CD4-positive, alpha-beta memory T cell (primary cell): Measurements from ENCODE around the gene DNAJB7. TPM values are rescaled to one million over a fixed set of nuclear protein-coding genes. Genes with fewer than 3 reads are reported as not detected.

ENCODE experiments used
- CTCF ChIA-PET: fragments of 350-600 bp; sonication (Branson Sonifier 250); formaldehyde crosslinking; loops from one replicate; lab custom pipeline; 2021; ENCODE audit warnings: inconsistent platforms; ENCODE audit not compliant: partially characterized antibody; lab: Charles Lee
- POLR2A ChIA-PET: fragments of 350-600 bp; sonication (Branson Sonifier 250); formaldehyde crosslinking; loops from one replicate; lab custom pipeline; 2021; ENCODE audit not compliant: partially characterized antibody; lab: Charles Lee
- DNase-seq, 5 donors: peaks; one replicate each; pipeline versions ENCODE4 v3.0.0 to v3.0.0-alpha.2; 2020 to 2022; ENCODE audit warnings: mixed read lengths in 1 of 5
- H3K27ac ChIP-seq: one replicate; pipeline ENCODE4 v1.7.0; 2013; ENCODE audit warnings: low read depth, low read length
- H3K27me3 ChIP-seq: 2 replicates; pipeline ENCODE4 v1.7.0; 2013; ENCODE audit warnings: mild to moderate bottlenecking, low read length, moderate library complexity; ENCODE audit not compliant: insufficient read depth
- H3K36me3 ChIP-seq: 2 replicates; pipeline ENCODE4 v1.7.0; 2013; ENCODE audit warnings: mild to moderate bottlenecking, low read length, moderate library complexity; ENCODE audit not compliant: insufficient read depth
- H3K4me1 ChIP-seq: 2 replicates; pipeline ENCODE4 v1.7.0; 2013; ENCODE audit warnings: mild to moderate bottlenecking, low read length, moderate library complexity; ENCODE audit not compliant: insufficient read depth
- H3K4me3 ChIP-seq, 2 donors: one replicate each; pipeline ENCODE4 v1.7.0; 2013; ENCODE audit warnings: low read length in 2 of 2, mild to moderate bottlenecking in 1 of 2
- H3K9me3 ChIP-seq, 2 donors: one replicate each; pipeline ENCODE4 v1.7.0; 2013; ENCODE audit warnings: low read length in 2 of 2, control low read depth in 1 of 2; ENCODE audit not compliant: control insufficient read depth in 1 of 2
- H3K27ac Mint-ChIP-seq, 7 donors: one replicate each; pipeline ENCODE4 v1.8.0; 2020 to 2021; ENCODE audit warnings: mixed read lengths in 7 of 7, mild to moderate bottlenecking in 6 of 7, inconsistent platforms in 3 of 7, moderate library complexity in 3 of 7
- H3K27me3 Mint-ChIP-seq, 2 donors: one replicate each; pipeline ENCODE4 v1.8.0; 2020 to 2021; ENCODE audit warnings: mixed read lengths in 2 of 2
- H3K36me3 Mint-ChIP-seq, 2 donors: one replicate each; pipeline ENCODE4 v1.8.0; 2020 to 2021; ENCODE audit warnings: mixed read lengths in 2 of 2, inconsistent platforms in 1 of 2, mild to moderate bottlenecking in 1 of 2
- H3K4me1 Mint-ChIP-seq, 4 donors: one replicate each; pipeline ENCODE4 v1.8.0; 2020 to 2021; ENCODE audit warnings: mixed read lengths in 4 of 4, mild to moderate bottlenecking in 1 of 4
- H3K4me3 Mint-ChIP-seq, 8 donors: one replicate each; pipeline ENCODE4 v1.8.0; 2020 to 2021; ENCODE audit warnings: mixed read lengths in 8 of 8, mild to moderate bottlenecking in 7 of 8, moderate library complexity in 6 of 8, inconsistent platforms in 3 of 8
- H3K9me3 Mint-ChIP-seq, 8 donors: one replicate each; pipeline ENCODE4 v1.8.0; 2020 to 2021; ENCODE audit warnings: mixed read lengths in 8 of 8, mild to moderate bottlenecking in 5 of 8, inconsistent platforms in 3 of 8, moderate library complexity in 1 of 8
- intact Hi-C: fragments of 100-400 bp; cut with micrococcal nuclease; formaldehyde crosslinking; loops from one replicate; pipeline ENCODE4 v1.15.1; 2023
- polyA plus RNA-seq, 2 donors: library from polyadenylated mRNA; unstranded; fragments of 300-500 nt; fragmentation: Illumina TruSeq; gene quantifications; one replicate each; pipeline ENCODE4 v1.2.3, GENCODE V29; 2021
- total RNA-seq, 2 experiments: library from RNA; stranded (reverse); gene quantifications; one replicate each; pipeline ENCODE4 v1.2.3, GENCODE V29; 2021

The DNAJB7 gene
- total and polyA plus RNA-seq, 4 experiments from 2014 or later: not detected

DNA sequence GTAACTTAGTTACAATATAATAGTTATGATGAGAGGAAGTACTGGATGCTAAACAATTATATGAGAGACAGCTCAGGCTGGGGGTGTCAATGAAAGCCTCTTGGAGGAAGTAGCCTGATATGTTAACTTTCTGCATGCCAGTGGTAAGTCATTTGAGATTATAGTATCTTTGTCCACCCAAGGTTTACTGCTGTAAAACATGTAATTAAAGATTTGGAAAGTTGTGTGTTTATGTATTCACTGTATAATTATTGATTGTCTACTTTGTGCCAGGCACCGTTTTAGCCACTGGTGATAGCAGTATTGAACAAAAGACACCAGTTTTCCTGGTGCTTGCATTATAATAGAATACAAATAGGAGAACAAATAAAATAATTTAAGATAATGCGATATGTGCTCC is 624 bp upstream of the DNAJB7 start:
- H3K9me3 ChIP-seq: no peaks in the 10 kb centered on the region
- no peaks in the 10 kb centered on the region for H3K27me3 ChIP-seq
- POLR2A ChIA-PET: no interaction called here
- Mint-ChIP-seq H3K36me3 (peaks cover 9% of the 10 kb centered on the region in 2 donors), H3K27me3 (no peaks in the 10 kb centered on the region), H3K4me1 (peaks cover 9 to 45% (median 22%) of the 10 kb centered on the region in 4 donors), H3K4me3 (no peak overlapping the region), H3K9me3 (no peaks in the 10 kb centered on the region), H3K27ac (peak overlapping the region in 3 of 7 donors; percentile 17 to 66 (median 19))
- CTCF ChIA-PET: no interaction called here
- no peak overlapping the region for H3K27ac ChIP-seq
- H3K4me3 ChIP-seq: no peak overlapping the region
- H3K4me1 ChIP-seq: peaks cover 8% of the 10 kb centered on the region
- H3K36me3 ChIP-seq: peaks cover 6% of the 10 kb centered on the region
- intact Hi-C loops: no loop called here
- DNase-seq: no peak

DNA sequence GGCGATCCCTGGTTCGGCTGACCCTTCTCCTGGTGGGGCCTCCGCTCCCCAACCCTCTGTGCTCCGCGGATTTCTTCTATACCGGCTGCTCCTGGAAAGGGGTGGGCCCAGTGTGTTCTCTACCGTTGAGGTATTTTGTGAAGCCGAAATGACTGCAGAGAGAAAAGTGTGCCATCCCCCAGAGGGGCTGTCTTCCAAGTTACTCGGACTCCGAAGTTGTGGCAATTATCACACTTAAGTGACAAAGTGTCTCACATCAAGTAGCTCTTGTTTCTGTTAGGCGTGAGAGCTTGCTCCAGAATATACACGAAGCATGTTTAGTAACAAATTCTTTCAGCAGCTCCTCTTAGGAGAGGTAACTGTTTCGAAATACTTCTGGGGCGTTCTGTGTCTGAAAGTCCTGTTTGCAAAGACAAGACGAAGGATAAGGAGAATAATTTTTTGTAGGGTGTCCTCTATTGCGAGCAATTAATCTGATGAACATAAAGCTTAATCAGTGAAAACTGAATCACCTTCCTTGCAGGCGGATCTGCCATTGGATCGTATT is 4.5 kb downstream of the DNAJB7 start:
- peaks cover 0 to 7% (median 0%) of the 10 kb centered on the region in 8 donors for H3K9me3 Mint-ChIP-seq
- peak overlapping the region; percentile 96 to 99 (median 98) for H3K4me3 Mint-ChIP-seq
- CTCF ChIA-PET: interaction anchor here (0.7 to 1.6 kb wide), 10 partner anchors 35 to 524 kb away, joined by 3 to 5 read pairs (median 3); partner anchors contain the start of gene TEF
- H3K27me3 Mint-ChIP-seq: peaks cover 0 to 2% of the 10 kb centered on the region in 2 donors
- peaks cover 20 to 62% (median 40%) of the 10 kb centered on the region in 4 donors for H3K4me1 Mint-ChIP-seq
- Histone ChIP-seq H3K4me3 (peak overlapping the region; percentile 72 to 100), H3K27ac (peak overlapping the region; percentile 99), H3K4me1 (peaks cover 47% of the 10 kb centered on the region), H3K36me3 (peaks cover 9% of the 10 kb centered on the region), H3K27me3 (no peaks in the 10 kb centered on the region), H3K9me3 (no peaks in the 10 kb centered on the region)
- H3K27ac Mint-ChIP-seq: peak overlapping the region; percentile 98 to 100 (median 100)
- DNase-seq: no peak
- intact Hi-C loops: loop anchor here (1.0 to 5.0 kb wide), 5 partner anchors 17 to 429 kb away; partner anchors contain the start of genes EP300, L3MBTL2, MRTFA and RANGAP1
- POLR2A ChIA-PET: interaction anchor here (0.5 to 4.3 kb wide), 23 partner anchors 9 to 1705 kb away, joined by 3 to 28 read pairs (median 4); partner anchors contain the start of genes ACO2, CBX7, EP300 and MRTFA
- peaks cover 9 to 28% of the 10 kb centered on the region in 2 donors for H3K36me3 Mint-ChIP-seq

DNA sequence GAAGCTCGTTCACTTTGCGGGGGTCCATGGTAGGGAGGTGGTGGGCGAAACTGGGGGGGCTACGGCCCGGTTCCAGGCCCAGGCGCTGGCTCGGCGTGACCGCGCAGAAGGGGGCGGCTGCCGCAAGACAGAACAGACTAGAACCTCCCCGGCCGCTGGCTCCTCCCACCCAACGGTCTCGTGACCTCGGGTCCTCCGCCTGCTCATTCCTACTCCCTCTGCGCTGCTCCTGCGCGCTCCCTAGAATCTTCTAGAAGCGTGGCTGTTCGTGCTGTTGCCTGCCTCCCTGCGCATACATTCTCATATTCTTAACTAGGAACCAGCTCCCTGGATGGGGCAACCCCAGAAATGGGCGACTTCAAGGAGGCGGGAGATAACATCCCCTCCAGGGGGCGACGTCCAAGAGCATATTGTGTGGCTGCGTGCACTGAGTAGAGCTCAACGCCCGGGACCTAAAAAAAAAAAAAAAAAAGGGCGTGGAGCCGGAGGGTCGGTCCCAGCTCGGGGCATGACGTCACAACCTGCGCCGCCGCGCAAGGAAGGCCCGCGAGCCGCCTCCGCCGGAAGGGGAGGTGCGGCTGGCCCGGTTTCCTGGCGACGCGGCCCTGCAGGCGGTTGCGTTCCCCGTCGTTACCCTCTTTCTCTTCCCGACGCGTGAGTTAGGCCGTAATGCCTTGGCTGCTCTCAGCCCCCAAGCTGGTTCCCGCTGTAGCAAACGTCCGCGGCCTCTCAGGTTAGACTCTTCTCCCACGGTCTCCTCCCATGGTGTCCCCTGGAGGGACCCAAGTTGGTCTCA is 5.2 kb downstream of the DNAJB7 start, which contains the start of the genes ST13 and XPNPEP3:
TSS of gene ST13 (minus strand) at position 127 of the 796 bp plus-strand sequence. CDS start at position 28, 99 bp downstream.
TSS of gene XPNPEP3 (plus strand) at position 636 of the 796 bp plus-strand sequence. CDS start at position 670, 34 bp downstream.
- Mint-ChIP-seq H3K9me3 (peaks cover 0 to 7% (median 0%) of the 10 kb centered on the region in 8 donors), H3K27me3 (peaks cover 0 to 2% of the 10 kb centered on the region in 2 donors), H3K4me1 (peaks cover 23 to 66% (median 45%) of the 10 kb centered on the region in 4 donors), H3K4me3 (peak within 1 kb of the TSS; percentile 96 to 99 (median 98)), H3K36me3 (peaks cover 7 to 33% of the 10 kb centered on the region in 2 donors), H3K27ac (peak within 1 kb of the TSS; percentile 98 to 100 (median 100))
- Histone ChIP-seq H3K4me1 (peaks cover 53% of the 10 kb centered on the region), H3K27ac (peak within 1 kb of the TSS; percentile 99), H3K27me3 (no peaks in the 10 kb centered on the region), H3K4me3 (peak within 1 kb of the TSS; percentile 72 to 100), H3K9me3 (no peaks in the 10 kb centered on the region), H3K36me3 (peaks cover 4% of the 10 kb centered on the region)
- ChIA-PET POLR2A (interaction anchor here (0.5 to 4.3 kb wide), 28 partner anchors 10 to 1773 kb away, joined by 3 to 28 read pairs (median 4); partner anchors contain the start of genes ACO2, ATF4, CBX7 and EP300), CTCF (interaction anchor here (0.7 to 1.6 kb wide), 9 partner anchors 34 to 525 kb away, joined by 3 to 5 read pairs (median 3); partner anchors contain the start of gene TEF)
- intact Hi-C loops: loop anchor here (1.0 to 5.0 kb wide), 9 partner anchors 16 to 430 kb away; partner anchors contain the start of genes EP300, L3MBTL2, MRTFA and RANGAP1
- DNase-seq: peak; percentile 97 to 98 (median 98)

DNA sequence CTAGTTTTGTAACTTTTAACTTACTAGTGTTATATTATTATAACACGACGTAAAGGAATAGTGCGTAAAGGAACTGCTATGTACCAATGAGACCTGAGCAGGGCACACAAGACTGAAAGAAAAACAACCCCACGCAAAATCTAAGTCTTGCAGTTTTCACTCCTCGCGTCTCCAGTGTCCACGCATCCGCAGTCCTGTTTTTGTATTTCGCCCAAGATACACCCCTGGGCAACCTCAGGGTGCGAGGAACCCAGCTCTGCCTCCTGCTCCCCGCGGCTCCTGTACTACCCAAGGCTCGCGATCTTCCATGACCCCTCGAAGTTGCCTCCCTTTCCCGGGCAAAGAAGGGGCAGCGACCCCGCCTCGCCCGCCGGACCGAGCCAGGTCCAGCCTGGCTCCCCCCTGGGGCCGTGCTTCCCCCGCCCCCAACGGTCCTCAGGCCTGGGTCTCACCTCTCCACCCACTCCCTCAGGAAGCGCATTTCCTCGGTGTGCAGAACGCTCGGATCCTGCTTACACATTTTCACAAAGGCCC is 5.9 kb downstream of the DNAJB7 start:
- Mint-ChIP-seq H3K27me3 (peaks cover 0 to 2% of the 10 kb centered on the region in 2 donors), H3K4me1 (peaks cover 27 to 69% (median 49%) of the 10 kb centered on the region in 4 donors), H3K36me3 (peaks cover 4 to 36% of the 10 kb centered on the region in 2 donors), H3K27ac (peak overlapping the region; percentile 98 to 100 (median 100)), H3K9me3 (peaks cover 0 to 7% (median 0%) of the 10 kb centered on the region in 8 donors), H3K4me3 (peak overlapping the region; percentile 96 to 99 (median 98))
- Histone ChIP-seq H3K4me3 (peak overlapping the region; percentile 66 to 100), H3K4me1 (peaks cover 58% of the 10 kb centered on the region), H3K27ac (peak overlapping the region; percentile 99), H3K36me3 (peaks cover 3% of the 10 kb centered on the region), H3K9me3 (no peaks in the 10 kb centered on the region), H3K27me3 (no peaks in the 10 kb centered on the region)
- DNase-seq: peak in 3 of 5 donors; percentile 32 to 47 (median 37)
- POLR2A ChIA-PET: interaction anchor here (0.6 to 4.3 kb wide), 20 partner anchors 10 to 1774 kb away, joined by 3 to 28 read pairs (median 6); partner anchors contain the start of genes ACO2, ATF4, CBX7 and EP300
- intact Hi-C loops: loop anchor here (1.0 to 5.0 kb wide), 7 partner anchors 15 to 236 kb away; partner anchors contain the start of genes EP300, MRTFA, RBX1 and SLC25A17
- CTCF ChIA-PET: interaction anchor here (1.0 to 1.6 kb wide), 3 partner anchors 67 to 173 kb away, joined by 3 to 4 read pairs (median 3); no protein-coding TSS in a partner anchor

DNA sequence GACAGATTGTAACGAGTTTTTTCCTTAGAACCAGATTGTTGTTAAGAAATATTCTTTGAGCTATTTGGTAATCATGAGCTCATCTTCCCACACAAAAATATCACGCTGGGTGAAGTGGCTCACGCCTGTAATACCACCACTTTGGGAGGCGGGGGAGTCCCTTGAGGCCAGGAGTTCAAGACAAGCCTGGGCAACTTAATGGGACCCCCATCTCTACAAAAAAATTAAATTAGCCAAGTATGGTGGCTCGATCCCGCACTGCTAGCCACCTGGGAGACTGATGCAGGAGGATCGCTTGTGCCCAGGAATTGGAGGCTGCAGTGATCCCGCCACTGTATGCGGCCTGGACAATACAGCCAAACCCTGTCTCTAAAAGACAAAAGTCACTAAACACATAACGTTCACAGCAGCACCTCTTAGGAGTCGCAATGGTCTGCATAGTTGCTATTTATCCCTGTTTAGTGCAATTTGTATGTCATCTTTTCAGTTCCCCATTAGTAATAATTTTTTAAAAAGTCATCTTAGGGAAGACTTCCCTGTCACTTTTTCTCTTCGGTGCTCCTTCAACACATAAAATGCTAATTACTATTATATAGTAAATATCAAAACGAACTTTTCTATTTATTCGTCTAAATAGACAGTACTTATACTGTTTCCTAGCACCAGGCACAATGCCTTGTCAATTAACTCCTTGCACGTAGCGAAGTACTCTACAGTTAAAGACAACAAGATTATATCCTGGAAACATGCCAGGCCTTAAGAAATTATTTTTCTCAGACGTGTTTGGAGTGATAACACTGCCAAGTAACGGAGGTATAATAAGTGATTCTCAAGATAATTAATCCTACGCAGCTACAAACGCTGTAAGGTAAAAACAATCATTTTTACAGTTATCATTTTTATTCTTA is 6.6 kb downstream of the DNAJB7 start:
- intact Hi-C loops: loop anchor here (5.0 kb wide), 1 partner anchor 237 kb away; the partner anchor contains the start of gene EP300
- CTCF ChIA-PET: no interaction called here
- Histone ChIP-seq H3K27me3 (no peaks in the 10 kb centered on the region), H3K9me3 (no peaks in the 10 kb centered on the region), H3K4me3 (peak overlapping the region; percentile 66 to 100), H3K36me3 (peaks cover 3% of the 10 kb centered on the region), H3K4me1 (peaks cover 59% of the 10 kb centered on the region), H3K27ac (peak overlapping the region; percentile 99)
- H3K36me3 Mint-ChIP-seq: peaks cover under 1 to 39% of the 10 kb centered on the region in 2 donors
- peak overlapping the region; percentile 37 to 100 (median 98) for H3K27ac Mint-ChIP-seq
- peak in 2 of 5 donors; percentile 21 to 24 for DNase-seq
- peaks cover 26 to 74% (median 50%) of the 10 kb centered on the region in 4 donors for H3K4me1 Mint-ChIP-seq
- peak overlapping the region; percentile 77 to 99 (median 98) for H3K4me3 Mint-ChIP-seq
- H3K27me3 Mint-ChIP-seq: peaks cover 0 to 2% of the 10 kb centered on the region in 2 donors
- peaks cover 0 to 7% (median 0%) of the 10 kb centered on the region in 8 donors for H3K9me3 Mint-ChIP-seq
- POLR2A ChIA-PET: interaction anchor here (1.3 to 4.3 kb wide), 6 partner anchors 37 to 811 kb away, joined by 4 to 28 read pairs (median 12); partner anchors contain the start of genes MRTFA, RANGAP1, RBX1 and SLC25A17
